AG10803 (cell line): ENCODE measurements around the gene ANOS1.

Source experiments
- DNase-seq: peaks from one replicate; pipeline ENCODE4 v3.0.0; 2010; ENCODE audit warnings: low read depth
- H3K4me3 ChIP-seq: 2 replicates; pipeline ENCODE4 v1.5.1; 2011; ENCODE audit warnings: mild to moderate bottlenecking, low read length, control low read depth
- TF ChIP-seq, protein P1 (sequence below): conservative IDR thresholded peaks from 2 replicates; pipeline ENCODE4 v1.5.1; 2011; ENCODE audit warnings: mild to moderate bottlenecking, low read length, control low read depth, inconsistent platforms

ANOS1 gene

GRCh38 chrX:8579602-8580001 lies 152.3 kb downstream of the ANOS1 start:
- TF ChIP-seq, protein P1, sequence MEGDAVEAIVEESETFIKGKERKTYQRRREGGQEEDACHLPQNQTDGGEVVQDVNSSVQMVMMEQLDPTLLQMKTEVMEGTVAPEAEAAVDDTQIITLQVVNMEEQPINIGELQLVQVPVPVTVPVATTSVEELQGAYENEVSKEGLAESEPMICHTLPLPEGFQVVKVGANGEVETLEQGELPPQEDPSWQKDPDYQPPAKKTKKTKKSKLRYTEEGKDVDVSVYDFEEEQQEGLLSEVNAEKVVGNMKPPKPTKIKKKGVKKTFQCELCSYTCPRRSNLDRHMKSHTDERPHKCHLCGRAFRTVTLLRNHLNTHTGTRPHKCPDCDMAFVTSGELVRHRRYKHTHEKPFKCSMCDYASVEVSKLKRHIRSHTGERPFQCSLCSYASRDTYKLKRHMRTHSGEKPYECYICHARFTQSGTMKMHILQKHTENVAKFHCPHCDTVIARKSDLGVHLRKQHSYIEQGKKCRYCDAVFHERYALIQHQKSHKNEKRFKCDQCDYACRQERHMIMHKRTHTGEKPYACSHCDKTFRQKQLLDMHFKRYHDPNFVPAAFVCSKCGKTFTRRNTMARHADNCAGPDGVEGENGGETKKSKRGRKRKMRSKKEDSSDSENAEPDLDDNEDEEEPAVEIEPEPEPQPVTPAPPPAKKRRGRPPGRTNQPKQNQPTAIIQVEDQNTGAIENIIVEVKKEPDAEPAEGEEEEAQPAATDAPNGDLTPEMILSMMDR = no peak
- no peak for DNase-seq
- H3K4me3 ChIP-seq = no peak overlapping the region

DNA sequence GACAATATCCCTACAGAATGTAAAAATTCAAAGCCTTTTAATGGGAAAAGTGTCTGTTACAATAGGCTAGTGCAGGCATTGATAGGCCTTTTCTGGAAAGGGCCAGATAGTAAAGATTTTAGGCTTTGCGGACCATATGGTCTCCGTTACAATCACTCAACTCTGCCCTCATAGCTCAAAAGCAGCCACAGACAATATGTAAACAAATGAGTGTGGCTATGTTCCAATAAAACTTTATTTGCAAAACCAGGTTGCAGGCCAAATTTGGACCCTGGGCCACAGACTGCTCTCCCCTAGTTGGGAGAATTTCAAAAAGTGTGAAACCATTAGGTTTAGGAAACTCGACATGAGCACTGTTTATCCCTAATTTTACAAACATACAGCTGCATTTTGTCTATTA lies 155.1 kb downstream of the ANOS1 start:
- TF ChIP-seq, protein P1 = no peak
- DNase-seq = no peak
- H3K4me3 ChIP-seq = no peak overlapping the region

- no peak for DNase-seq
- TF ChIP-seq, protein P1 = no peak
- H3K4me3 ChIP-seq = no peak overlapping the region
Observed at GRCh38 chrX:8565729-8566128, 166.2 kb downstream of the ANOS1 start.

DNA sequence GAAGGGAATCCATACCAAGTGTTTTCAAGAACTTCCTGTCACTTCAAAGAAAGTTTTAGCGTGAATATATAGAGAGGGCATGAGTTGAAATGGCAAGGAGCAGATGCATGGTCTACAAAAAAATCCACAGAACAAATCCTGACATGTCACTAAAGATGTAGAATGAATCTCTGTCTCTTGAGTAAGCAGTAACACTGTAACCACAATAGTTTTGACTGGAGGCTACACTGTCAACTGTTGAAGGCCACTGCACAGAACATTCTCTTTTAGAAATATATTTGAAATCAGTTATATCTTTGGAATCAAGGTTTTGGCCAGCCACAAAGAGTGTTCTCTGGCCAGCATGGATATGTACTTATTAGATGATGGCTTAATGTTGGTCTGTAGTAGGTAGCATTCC lies 183.5 kb downstream of the ANOS1 start:
- DNase-seq = no peak
- TF ChIP-seq, protein P1 = no peak

DNA sequence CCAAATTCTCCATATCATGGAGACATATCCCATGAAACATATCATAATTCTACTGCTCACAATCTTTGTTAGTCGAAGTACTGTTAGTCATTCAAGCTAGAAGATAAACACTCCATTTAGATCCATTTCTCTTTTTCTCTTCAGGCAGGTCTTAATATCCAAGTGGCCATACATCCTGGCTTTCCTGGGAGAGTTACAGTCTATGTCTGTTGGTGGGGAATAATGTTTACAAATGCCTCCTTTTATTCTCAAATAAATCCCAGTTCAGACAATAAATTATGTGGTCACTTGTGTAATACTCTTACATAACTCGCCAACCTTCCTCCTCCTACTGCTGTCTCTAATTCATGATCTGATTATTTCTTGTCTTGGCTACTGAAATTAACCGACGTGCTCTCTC lies 185.2 kb downstream of the ANOS1 start:
- no peak overlapping the region for H3K4me3 ChIP-seq
- TF ChIP-seq, protein P1 = no peak
- no peak for DNase-seq

More for the DNA sequence above, 183.5 kb downstream of the ANOS1 start:
- no peak overlapping the region for H3K4me3 ChIP-seq

- no peak overlapping the region for H3K4me3 ChIP-seq
- TF ChIP-seq, protein P1 = no peak
- no peak for DNase-seq
Observed at GRCh38 chrX:8520791-8521190, 211.1 kb downstream of the ANOS1 start.

DNA sequence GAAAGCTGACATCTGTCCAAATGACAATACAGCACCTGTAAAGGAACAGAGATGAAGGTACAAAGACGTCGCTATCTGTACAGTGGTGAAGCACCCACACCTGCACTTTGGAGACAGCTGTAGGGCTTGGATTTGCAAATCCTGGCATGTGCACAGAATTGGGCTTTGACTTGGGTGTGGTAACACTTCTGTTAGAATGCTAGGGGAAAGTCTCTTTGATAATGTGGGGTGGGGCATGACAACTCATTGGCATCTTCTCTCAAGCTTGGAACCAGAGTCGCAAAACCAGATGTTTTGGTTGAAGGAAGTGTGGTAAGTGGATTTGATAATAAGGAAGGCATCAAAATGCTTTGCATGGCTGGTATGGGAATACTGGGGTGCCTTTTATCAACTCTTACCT lies 211.8 kb downstream of the ANOS1 start:
- H3K4me3 ChIP-seq = no peak overlapping the region
- no peak for DNase-seq
- TF ChIP-seq, protein P1 = no peak
